Measurements from ENCODE around the gene PLEKHA6.
"Not testable (repeated sequence)": the region's sequence is repeated elsewhere in the genome, so short reads cannot be mapped to it uniquely, and the experiment has no call there.

Gene PLEKHA6

GRCh38 chr1:204238520-204238919, 121.2 kb downstream of the PLEKHA6 start:
- DNase-seq (ENCODE audit: low read depth in 3 of 3) = not testable (repeated sequence)

DNA sequence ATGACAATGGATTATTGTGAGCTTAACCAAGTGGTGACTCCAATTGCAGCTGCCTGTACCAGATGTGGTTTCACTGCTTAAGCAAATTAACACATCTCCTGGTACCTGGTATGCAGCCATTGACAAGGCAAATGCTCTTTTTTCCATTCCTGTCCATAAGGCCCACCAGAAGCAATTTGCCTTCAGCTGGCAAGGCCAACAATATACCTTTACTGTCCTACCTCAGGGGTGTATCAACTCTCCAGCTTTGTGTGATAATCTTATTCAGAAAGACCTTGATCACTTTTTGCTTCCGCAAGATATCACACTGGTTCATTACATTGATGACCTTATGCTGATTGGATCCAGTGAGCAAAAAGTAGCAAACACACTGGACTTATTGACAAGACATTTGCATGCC, 122.2 kb downstream of the PLEKHA6 start:
- DNase-seq (ENCODE audit: low read depth in 3 of 3) = not testable (repeated sequence)

DNA sequence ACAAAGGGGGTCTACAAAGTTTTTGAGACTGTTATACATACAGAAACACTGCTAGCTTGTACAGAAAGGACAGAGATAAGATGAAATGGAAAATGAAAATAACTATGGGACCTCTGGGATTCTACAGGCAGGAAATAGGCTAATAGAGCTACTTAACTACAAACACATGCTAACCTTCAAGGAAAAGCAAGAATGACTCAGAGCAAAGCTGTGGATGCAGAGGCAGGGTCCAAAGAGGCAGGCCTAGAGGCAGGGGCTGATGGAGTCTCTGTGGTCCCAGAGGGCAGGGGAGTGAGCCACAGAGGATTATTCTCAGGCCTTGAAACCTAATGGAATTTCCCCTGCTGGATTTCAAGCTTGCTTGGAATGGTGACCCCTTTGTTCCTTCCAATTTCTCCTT, 127.2 kb downstream of the PLEKHA6 start:
- DNase-seq (ENCODE audit: low read depth in 3 of 3) = no peak

DNA sequence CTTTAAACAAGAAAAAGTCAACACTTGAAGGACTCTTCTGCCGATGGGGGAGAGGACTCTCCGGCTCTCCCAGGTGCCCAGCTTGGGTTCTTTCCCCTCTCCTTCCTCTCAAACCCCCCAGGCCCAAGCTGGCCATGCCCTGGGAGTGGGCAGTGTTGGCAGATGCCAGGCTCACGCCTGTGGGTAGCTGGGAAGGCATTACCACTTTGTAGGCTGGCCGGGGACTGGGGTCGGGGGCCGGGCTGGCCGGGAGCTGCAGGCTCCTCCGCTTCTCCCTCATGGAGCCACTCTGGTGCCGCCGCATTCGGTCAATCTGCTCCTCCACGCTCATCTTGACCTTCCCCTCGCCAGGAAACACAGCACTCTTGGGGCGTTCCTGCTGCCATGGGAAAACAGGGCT, 129.5 kb downstream of the PLEKHA6 start:
- no peak for DNase-seq (ENCODE audit: low read depth in 3 of 3)

DNA sequence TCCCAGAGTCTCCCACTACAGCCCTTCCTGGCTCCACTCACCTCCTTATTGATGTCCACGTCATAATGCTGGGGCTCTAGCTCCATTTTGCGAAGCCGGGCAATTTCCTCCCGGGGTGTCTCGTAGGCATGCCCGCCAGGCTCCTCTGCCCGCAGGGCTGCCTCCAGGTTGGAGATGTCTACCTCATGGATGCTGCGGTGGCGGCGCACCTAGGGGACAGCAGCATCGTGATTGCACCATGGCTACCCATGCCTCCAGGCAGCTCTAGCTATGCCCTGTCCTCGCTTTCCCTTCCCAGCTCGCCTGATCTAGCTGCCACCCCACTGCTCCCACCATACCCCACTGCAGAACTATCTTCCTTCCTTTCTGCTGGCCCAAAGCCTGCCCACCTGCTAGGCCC, 130.8 kb downstream of the PLEKHA6 start:
- no peak for DNase-seq (ENCODE audit: low read depth in 3 of 3)

DNA sequence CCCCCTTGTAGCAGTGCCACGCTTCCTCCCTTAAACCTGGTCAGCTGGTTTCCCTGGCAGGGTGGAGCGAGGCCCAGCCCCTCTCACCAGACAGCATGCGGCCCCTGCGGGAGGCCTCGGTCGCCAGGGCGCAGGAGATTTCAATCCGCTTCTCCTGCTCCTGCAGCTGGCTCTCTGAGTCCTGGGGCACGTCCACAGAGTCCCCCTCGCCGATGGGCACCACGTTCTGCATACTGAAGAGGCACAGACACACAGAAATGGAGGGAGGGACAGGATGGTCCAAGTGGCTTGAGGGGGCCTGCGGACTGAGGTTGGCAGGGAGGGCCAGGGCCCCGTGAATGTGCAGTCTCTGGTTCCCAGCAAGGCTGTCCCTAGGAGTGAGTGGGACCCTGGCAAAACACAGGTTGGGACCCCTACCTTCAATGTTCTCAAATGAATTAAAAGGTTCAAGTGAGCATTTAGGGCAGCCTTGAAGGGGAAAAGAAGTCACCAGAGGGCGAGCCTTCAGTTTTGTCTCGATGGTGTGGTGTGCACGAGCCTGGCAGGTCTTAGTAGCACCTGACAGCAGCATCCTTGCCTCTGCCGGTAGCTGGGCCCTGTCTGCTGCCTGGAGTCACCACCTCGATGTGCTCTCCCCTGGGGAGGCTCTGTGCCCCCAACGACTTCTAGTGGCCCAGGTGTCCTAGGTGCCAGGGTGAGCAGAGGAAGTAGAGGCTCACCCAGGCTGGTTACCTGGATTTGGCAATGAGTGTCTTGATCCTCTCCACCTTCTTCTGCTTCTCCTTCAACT, 131.5 kb downstream of the PLEKHA6 start:
- no peak for DNase-seq (ENCODE audit: low read depth in 3 of 3)

GRCh38 chr1:204227351-204227750, 132.4 kb downstream of the PLEKHA6 start:
- DNase-seq (ENCODE audit: low read depth in 3 of 3) = no peak

DNA sequence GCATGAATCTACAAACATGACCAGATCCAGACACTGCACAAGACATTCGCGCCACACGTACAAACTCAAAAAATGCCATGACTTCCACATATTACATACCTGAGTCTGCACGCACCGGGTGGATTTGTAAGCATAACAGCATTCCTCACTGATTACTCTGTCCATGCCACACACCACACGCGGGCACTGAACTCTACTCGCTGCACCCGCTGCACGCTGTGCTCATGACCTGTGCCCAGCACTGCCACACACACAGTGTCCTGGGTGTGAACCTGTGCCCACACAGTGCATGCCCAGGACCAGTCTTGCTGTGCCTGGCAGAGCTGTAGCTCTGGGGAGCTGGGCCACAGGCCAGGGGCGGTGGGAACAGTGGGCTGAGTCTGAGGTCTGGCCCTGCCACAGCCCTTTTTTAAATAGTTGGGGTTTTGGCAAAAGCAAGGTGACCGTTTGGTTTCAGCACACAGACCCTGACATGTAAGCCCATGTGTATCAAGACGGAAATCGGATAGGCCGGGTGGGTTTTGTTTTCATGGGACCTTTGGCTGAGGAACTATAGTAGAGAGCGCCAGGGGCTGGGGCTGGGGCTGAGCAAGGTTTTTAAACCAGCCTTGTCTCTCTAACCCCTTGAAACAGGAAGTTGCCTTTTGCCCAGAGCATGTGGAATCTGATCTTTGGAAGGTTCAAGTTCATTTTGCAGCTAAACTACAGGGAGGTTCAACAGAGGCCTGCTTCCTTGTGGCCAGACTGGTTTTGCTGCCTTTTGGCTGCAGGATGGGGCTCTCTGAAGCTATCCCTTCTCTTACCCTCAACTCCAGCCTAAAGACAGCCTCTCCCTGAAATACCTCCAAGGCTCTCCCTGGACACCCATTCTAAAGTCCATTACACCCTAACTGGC, 133.6 kb downstream of the PLEKHA6 start:
- no peak for DNase-seq (ENCODE audit: low read depth in 3 of 3)

GRCh38 chr1:204224655-204225054, 135.1 kb downstream of the PLEKHA6 start:
- no peak for DNase-seq (ENCODE audit: low read depth in 3 of 3)

- no peak for DNase-seq (ENCODE audit: low read depth in 3 of 3)
Measured at GRCh38 chr1:204223129-204223860, 136.4 kb downstream of the PLEKHA6 start.

DNA sequence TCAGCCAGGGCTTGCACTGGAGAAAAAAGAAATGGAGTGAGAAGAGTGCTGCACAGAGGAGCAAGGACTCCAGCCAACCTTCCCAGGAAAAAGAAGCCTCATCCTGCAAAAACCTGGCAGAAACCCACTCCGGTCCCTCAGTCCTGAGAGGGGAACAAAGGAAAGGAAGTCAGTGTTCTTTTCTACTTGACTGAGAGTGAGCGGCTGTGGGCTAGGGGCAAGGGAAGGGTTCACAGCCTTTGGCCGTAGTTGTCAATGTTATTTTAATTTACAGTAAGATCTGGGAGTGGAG, 137.0 kb downstream of the PLEKHA6 start:
- no peak for DNase-seq (ENCODE audit: low read depth in 3 of 3)

- DNase-seq (ENCODE audit: low read depth in 3 of 3) = no peak
Measured at GRCh38 chr1:204222006-204222763, 137.5 kb downstream of the PLEKHA6 start.

GRCh38 chr1:204221271-204221670, 138.5 kb downstream of the PLEKHA6 start:
- no peak for DNase-seq (ENCODE audit: low read depth in 3 of 3)

DNA sequence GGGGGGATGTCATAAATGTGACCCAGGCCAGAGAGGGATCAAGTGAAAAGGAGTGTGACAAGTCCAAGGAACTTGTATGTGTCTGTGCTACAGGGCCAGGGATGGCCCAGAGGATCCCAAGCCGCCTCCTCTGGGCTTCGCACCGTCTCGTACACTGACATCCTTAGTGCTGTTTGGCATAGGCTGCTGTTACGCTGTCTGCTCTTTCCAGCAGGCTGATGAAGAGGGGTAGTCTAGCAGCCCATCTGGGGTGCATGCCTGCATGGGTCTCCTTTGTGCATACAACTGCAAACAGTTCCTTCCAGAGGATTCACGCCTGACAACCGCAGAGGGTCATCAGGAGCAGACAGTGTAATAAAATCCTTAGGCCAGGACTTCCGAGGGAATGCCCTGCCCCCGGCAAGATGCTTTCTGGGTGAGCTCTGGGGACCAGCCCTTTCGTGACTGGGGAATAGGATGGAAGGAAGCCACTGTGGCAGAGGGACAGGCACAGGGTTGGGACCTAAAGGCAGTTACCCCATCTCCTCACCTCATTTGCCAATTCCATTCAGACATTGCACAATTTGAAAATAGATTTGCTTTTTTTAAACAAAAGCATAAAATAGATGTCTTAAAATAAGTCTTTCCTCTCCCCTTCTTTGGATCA, 139.6 kb downstream of the PLEKHA6 start:
- DNase-seq (ENCODE audit: low read depth in 3 of 3) = no peak

DNA sequence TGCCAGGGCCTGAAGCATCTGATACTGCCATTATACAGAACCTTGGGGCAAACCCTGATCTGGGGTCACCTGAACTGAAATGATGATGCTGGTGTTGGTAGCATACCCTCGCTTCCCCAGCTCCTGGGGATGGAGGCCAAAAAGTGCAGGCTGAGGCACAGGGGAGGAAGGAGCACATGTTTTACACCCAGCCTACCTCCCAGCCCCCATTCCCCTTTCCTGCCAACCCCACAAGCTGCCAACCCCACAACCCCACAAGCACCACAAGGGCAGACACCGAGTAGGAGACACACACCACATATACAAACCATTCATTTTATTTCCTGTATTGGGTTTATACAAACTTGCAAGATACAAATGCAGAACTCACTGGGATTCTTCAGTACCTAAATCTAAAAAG, 141.2 kb downstream of the PLEKHA6 start:
- DNase-seq (ENCODE audit: low read depth in 3 of 3) = no peak

- no peak for DNase-seq (ENCODE audit: low read depth in 3 of 3)
Measured at GRCh38 chr1:204217648-204218000, 142.1 kb downstream of the PLEKHA6 start.

DNA sequence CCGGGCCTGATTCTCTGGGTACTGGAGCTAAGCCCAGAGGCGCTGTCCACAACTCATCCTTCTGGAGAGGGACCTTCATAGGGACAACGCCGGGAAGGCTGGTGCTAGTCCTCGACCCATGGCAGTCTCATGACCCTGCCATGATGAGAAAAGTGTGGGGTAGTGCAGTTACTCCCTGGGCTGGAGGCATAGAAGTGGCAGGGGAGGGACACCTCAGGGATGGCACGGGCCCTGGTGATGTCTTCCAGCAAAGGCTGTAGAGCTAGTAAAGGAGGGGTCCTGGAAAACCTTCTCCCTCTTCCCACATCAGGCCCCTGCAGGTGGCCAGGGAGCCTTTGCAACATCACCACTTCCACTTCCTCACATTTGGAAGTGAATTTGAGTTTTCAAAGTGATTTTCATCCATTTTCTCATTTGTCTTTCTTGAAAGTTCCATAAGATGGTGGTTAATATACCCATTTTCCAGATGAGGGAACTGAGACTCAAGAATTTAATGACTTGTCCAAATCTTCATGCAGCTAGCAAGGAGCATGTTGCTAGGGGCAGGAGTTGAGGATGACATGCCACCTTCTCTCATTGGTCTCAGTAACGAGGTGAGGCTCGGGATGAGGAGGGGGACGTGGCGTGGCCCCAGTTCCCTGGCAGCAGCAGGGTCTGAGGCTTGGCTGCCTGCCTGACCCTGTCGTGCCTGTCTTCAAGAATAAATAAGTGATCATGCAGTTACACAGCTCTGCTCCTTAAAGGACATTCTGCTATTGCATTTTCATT, 142.7 kb downstream of the PLEKHA6 start:
- no peak for DNase-seq (ENCODE audit: low read depth in 3 of 3)

DNA sequence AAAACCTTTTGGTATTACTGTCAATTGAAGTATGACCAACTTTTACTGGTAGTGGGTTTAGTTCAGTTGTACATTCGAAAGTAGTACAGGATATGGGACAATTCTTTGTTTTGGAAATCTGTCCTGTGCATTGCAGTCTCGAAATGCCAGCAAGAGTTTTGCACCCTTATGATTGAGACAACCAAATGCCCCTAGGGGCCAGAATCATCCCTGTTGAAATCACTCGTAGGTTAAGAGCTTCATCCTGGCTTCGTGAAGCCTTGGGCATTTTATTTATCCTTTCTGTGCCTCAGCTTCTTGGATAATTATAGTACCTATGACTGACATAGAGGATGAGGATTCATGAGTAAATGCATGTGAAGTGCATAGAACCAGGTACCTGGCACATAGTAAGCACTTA, 143.5 kb downstream of the PLEKHA6 start:
- no peak for DNase-seq (ENCODE audit: low read depth in 3 of 3)

- peak in 1 of 3 experiments; percentile 47 for DNase-seq (ENCODE audit: low read depth in 3 of 3)
Measured at GRCh38 chr1:204213668-204214662, 145.8 kb downstream of the PLEKHA6 start, which contains the start of gene GOLT1A. Gene GOLT1A, minus strand, starts transcription at chr1:204213988. Its CDS starts 82 bp downstream, at chr1:204213906.

Measured in stimulated activated CD4-positive, alpha-beta T cell treated with anti-CD3 and anti-CD28 coated beads, TNF-alpha, amount 100 ng/mL, for 24 hours (primary cell).